OCI-LY1 (cell line): Measurements from ENCODE around the gene EEF1AKMT1.

Source experiments
- H2AFZ ChIP-seq: fragments of 200-600 bp; sonication (generic), shearing (Covaris generic); 2 replicates; pipeline ENCODE4 v1.6.0; 2014; ENCODE audit warnings: antibody characterized with exemption, mild to moderate bottlenecking, low read length
- H3F3A ChIP-seq: fragments of 200-600 bp; sonication (generic), shearing (Covaris generic); 2 replicates; pipeline ENCODE4 v1.6.0; 2014; ENCODE audit warnings: mild to moderate bottlenecking, antibody characterized with exemption, low read length, moderate library complexity; ENCODE audit not compliant: insufficient read depth
- H3K27ac ChIP-seq: fragments of 200-600 bp; sonication (generic); 2 replicates; pipeline ENCODE4 v1.5.1; 2014; ENCODE audit warnings: low read length, mixed run types, mild to moderate bottlenecking, low read depth; ENCODE audit not compliant: poor library complexity, severe bottlenecking
- H3K27me3 ChIP-seq: fragments of 200-600 bp; sonication (generic); 2 replicates; pipeline ENCODE4 v1.6.0; 2014; ENCODE audit warnings: antibody characterized with exemption, mild to moderate bottlenecking, low read length, moderate library complexity; ENCODE audit not compliant: insufficient read depth
- H3K36me3 ChIP-seq: fragments of 200-600 bp; sonication (generic); 2 replicates; pipeline ENCODE4 v1.6.1; 2014; ENCODE audit warnings: mild to moderate bottlenecking, antibody characterized with exemption, low read length, moderate library complexity, mixed read lengths; ENCODE audit not compliant: insufficient read depth
- H3K4me1 ChIP-seq: fragments of 200-600 bp; sonication (generic); 2 replicates; pipeline ENCODE4 v1.5.1; 2014; ENCODE audit warnings: mild to moderate bottlenecking, low read length, moderate library complexity; ENCODE audit not compliant: insufficient read depth, severe bottlenecking
- H3K4me2 ChIP-seq: fragments of 200-600 bp; sonication (generic), shearing (Covaris generic); 2 replicates; pipeline ENCODE4 v1.6.1; 2014; ENCODE audit warnings: low read length
- H3K4me3 ChIP-seq: fragments of 200-600 bp; sonication (generic); 2 replicates; pipeline ENCODE4 v1.5.1; 2014; ENCODE audit warnings: low read length, low read depth, mild to moderate bottlenecking, mixed read lengths; ENCODE audit not compliant: poor library complexity, severe bottlenecking
- H3K79me2 ChIP-seq: fragments of 200-600 bp; shearing (Covaris generic); 2 replicates; pipeline ENCODE4 v1.6.1; 2016; ENCODE audit warnings: mixed run types, low read length, mixed read lengths; ENCODE audit not compliant: insufficient read depth
- H3K9ac ChIP-seq: fragments of 200-600 bp; sonication (generic), shearing (Covaris generic); 2 replicates; pipeline ENCODE4 v1.6.1; 2014; ENCODE audit warnings: mild to moderate bottlenecking, low read length, mixed read lengths
- H3K9me2 ChIP-seq: fragments of 200-600 bp; sonication (generic), shearing (Covaris generic); 2 replicates; pipeline ENCODE4 v1.6.1; 2014; ENCODE audit warnings: low read depth, mild to moderate bottlenecking, low read length, mixed read lengths
- H3K9me3 ChIP-seq: fragments of 200-600 bp; shearing (Covaris generic); 2 replicates; pipeline ENCODE4 v1.6.1; 2014; ENCODE audit warnings: low read length, mixed read lengths
- H4K20me1 ChIP-seq: fragments of 200-600 bp; sonication (generic), shearing (Covaris generic); 2 replicates; pipeline ENCODE4 v1.6.0; 2016; ENCODE audit warnings: mild to moderate bottlenecking, low read length; ENCODE audit not compliant: insufficient read depth
- EZH2 ChIP-seq: fragments of 200-600 bp; sonication (generic), shearing (Covaris generic); IDR thresholded peaks from 2 replicates; pipeline ENCODE4 v1.8.0; 2017; ENCODE audit warnings: borderline replicate concordance, mixed run types, mild to moderate bottlenecking, antibody characterized with exemption, low read length, moderate library complexity, mixed read lengths
- TF ChIP-seq, protein P1 (sequence below): fragments of 200-600 bp; sonication (generic), shearing (Covaris generic); IDR thresholded peaks from 2 replicates; pipeline ENCODE4 v1.5.1; 2017; ENCODE audit warnings: mild to moderate bottlenecking, antibody characterized with exemption, low read length, moderate library complexity, mixed read lengths

Gene EEF1AKMT1

DNA sequence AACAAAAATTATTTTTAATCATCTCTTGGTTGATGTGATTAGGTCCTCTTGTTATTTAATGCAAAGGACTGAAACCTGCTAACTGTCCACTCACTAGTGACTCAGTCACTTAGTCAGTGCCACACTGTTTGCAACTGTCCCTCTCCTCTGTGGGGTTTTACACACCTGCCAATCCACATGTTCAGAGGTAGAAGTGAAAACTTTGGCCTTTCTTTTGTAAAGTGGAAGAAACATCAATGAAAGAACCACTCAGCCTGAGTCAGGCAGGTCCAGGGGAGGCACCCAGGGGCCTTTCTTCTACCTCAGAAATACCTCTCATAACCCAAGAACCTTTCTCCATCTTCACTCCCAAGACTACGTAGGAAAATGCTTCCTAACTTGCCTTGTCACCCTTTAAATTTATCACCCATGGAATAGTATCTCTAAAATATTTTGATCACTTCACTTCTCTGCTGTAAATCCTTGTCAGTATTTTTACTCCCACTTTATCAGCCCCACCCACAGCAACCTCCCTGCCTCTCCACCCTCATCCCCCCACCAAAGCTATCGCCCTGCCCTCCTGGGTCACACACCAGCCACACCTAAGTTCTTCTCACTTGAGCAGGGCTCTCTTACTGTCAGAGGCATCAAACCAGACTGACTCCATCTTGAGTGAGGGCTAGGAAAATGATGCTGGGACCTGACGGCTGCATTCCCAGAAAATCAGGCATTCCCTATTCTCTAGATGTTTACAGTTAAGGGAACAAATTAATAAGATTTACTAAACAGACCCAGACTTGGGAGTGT, 29.6 kb upstream of the EEF1AKMT1 start:
- Histone ChIP-seq H3K36me3 (peaks cover 59% of the 10 kb centered on the region), H2AFZ (no peak overlapping the region), H3K4me1 (no peaks in the 10 kb centered on the region), H3K9me2 (no peaks in the 10 kb centered on the region), H3K4me2 (no peak overlapping the region), H3K9ac (no peak overlapping the region), H3K4me3 (no peak overlapping the region), H3K79me2 (no peaks in the 10 kb centered on the region), H3K27me3 (no peaks in the 10 kb centered on the region), H3K27ac (no peak overlapping the region), H4K20me1 (no peaks in the 10 kb centered on the region), H3F3A (peaks cover 3% of the 10 kb centered on the region; the same call in 1 of the 2 replicates), H3K9me3 (no peaks in the 10 kb centered on the region)
- TF ChIP-seq, protein P1, sequence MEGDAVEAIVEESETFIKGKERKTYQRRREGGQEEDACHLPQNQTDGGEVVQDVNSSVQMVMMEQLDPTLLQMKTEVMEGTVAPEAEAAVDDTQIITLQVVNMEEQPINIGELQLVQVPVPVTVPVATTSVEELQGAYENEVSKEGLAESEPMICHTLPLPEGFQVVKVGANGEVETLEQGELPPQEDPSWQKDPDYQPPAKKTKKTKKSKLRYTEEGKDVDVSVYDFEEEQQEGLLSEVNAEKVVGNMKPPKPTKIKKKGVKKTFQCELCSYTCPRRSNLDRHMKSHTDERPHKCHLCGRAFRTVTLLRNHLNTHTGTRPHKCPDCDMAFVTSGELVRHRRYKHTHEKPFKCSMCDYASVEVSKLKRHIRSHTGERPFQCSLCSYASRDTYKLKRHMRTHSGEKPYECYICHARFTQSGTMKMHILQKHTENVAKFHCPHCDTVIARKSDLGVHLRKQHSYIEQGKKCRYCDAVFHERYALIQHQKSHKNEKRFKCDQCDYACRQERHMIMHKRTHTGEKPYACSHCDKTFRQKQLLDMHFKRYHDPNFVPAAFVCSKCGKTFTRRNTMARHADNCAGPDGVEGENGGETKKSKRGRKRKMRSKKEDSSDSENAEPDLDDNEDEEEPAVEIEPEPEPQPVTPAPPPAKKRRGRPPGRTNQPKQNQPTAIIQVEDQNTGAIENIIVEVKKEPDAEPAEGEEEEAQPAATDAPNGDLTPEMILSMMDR: no peak
- no peak for TF ChIP-seq EZH2

DNA sequence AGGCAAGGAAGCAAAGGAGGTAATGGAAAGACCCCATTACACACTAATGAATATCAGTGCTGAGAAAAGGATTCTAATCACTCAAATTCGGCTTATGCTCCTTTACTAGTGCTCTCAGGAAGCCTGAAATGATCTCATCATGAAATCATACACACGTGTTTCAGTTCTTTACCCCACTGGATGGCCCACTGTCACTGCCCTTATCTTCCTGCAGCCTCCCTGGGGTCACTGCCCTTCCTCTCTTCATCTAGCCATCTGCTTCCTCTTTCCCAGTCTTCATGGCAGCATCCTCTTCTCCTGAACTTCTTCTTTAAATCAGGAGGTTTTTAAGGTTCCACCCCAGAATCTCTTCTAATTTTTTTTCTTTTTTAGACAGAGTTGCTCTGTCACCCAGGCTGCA, 27.9 kb upstream of the EEF1AKMT1 start:
- Histone ChIP-seq H3K4me1 (no peaks in the 10 kb centered on the region), H3K27ac (no peak overlapping the region), H3K9ac (no peak overlapping the region), H3K9me2 (no peaks in the 10 kb centered on the region), H3K9me3 (no peaks in the 10 kb centered on the region), H3K4me3 (no peak overlapping the region), H4K20me1 (no peaks in the 10 kb centered on the region), H3K4me2 (no peak overlapping the region), H3F3A (peaks cover 3% of the 10 kb centered on the region; the same call in 1 of the 2 replicates), H3K36me3 (peaks cover 59% of the 10 kb centered on the region; the same call in 1 of the 2 replicates), H3K27me3 (no peaks in the 10 kb centered on the region), H2AFZ (no peak overlapping the region), H3K79me2 (no peaks in the 10 kb centered on the region)
- TF ChIP-seq, protein P1: no peak

DNA sequence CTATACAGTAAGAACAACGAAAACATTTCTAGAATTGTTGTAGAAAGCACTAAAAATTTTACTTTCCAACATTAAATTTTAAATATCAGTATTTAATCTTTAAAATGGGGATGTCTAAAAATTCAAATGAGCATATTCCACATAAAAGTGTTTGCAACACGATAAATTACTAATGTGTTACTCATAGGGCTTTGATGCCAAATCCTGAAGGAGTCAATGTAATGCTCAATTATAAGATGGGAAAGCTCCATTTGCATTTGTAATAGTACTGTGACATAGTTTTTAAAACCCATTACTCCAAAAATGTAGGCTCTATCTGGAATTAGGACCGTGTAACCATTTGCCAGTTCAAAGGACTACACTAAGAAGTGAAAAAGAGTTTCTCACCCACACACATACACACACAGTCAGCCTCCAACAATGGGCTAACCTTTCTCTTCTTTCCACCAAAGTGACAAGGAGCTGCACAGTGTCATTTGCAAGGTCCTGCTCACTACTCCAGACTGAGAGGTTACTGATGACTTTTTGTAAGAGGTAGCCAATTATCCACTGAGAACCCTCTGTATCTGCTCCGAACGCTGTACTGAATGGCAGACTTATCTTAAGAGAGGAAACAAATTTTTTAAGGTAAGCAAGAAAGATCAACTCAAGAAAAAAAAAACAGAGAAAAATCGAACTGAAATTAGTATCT, 26.1 kb upstream of the EEF1AKMT1 start:
- Histone ChIP-seq H3K9me2 (no peaks in the 10 kb centered on the region), H2AFZ (no peak overlapping the region), H3K9me3 (no peaks in the 10 kb centered on the region), H3F3A (no peaks in the 10 kb centered on the region), H4K20me1 (no peaks in the 10 kb centered on the region), H3K27me3 (no peaks in the 10 kb centered on the region), H3K36me3 (peaks cover 63% of the 10 kb centered on the region), H3K79me2 (no peaks in the 10 kb centered on the region), H3K4me3 (no peak overlapping the region), H3K27ac (no peak overlapping the region), H3K4me1 (no peaks in the 10 kb centered on the region), H3K4me2 (no peak overlapping the region), H3K9ac (no peak overlapping the region)
- TF ChIP-seq, protein P1: no peak
- no peak for TF ChIP-seq EZH2
